Lung (tissue), 12 donors: ENCODE data around the gene PXMP4. TPM values are rescaled to one million over a fixed set of nuclear protein-coding genes. Genes with fewer than 3 reads are reported as not detected.

Experiments used
- ATAC-seq: fragments of 200-7000 bp; cut with Tn5 transposase; one replicate; pipeline ENCODE4 v1.9.1; 2020; ENCODE audit warnings: moderate number of reproducible peaks; ENCODE audit not compliant: insufficient read depth, low FRiP score
- DNase-seq, 3 donors: peaks; one replicate each; pipeline ENCODE4 v3.0.0-alpha.2; 2013 to 2017
- H3K27ac ChIP-seq, 2 donors: one replicate each; pipeline ENCODE4 v1.5.1; 2013; ENCODE audit warnings: mild to moderate bottlenecking in 2 of 2, moderate library complexity in 2 of 2, control low read depth in 1 of 2, inconsistent platforms in 1 of 2, low read depth in 1 of 2, low read length in 1 of 2
- H3K27me3 ChIP-seq, 3 donors: one replicate each; pipeline ENCODE4 v1.5.1; 2013; ENCODE audit warnings: low read length in 2 of 3; ENCODE audit not compliant: control insufficient read depth in 3 of 3, insufficient read depth in 3 of 3
- H3K36me3 ChIP-seq, 4 donors: one replicate each; pipeline ENCODE4 v1.5.1; 2013; ENCODE audit warnings: low read length in 4 of 4, mild to moderate bottlenecking in 1 of 4, moderate library complexity in 1 of 4; ENCODE audit not compliant: control insufficient read depth in 4 of 4, insufficient read depth in 4 of 4
- H3K4me1 ChIP-seq, 5 donors: one replicate each; pipeline ENCODE4 v1.5.1; 2013; ENCODE audit warnings: low read length in 5 of 5, mild to moderate bottlenecking in 2 of 5, moderate library complexity in 1 of 5; ENCODE audit not compliant: control insufficient read depth in 5 of 5, insufficient read depth in 5 of 5
- H3K4me3 ChIP-seq: one replicate; pipeline ENCODE4 v1.5.1; 2013; ENCODE audit warnings: mild to moderate bottlenecking, control low read depth, moderate library complexity
- H3K9ac ChIP-seq, 2 donors: one replicate each; pipeline ENCODE4 v1.5.1; 2013; ENCODE audit warnings: low read length in 2 of 2, control low read depth in 1 of 2; ENCODE audit not compliant: insufficient read depth in 1 of 2
- H3K9me3 ChIP-seq, 4 donors: one replicate each; pipeline ENCODE4 v1.5.1; 2013; ENCODE audit warnings: low read length in 3 of 4, mild to moderate bottlenecking in 1 of 4, moderate library complexity in 1 of 4; ENCODE audit not compliant: control insufficient read depth in 4 of 4, insufficient read depth in 3 of 4
- WGBS, 2 donors: extraction: QIAGEN DNeasy Blood & Tissue Kit; methylation state at CpG; one replicate each; pipeline ENCODE4 v1.1.7; 2013; 5-methylcytosine and 5-hydroxymethylcytosine counted together
- polyA plus RNA-seq, 2 donors: library from polyadenylated mRNA; stranded (reverse); fragments of 200-250 nt; gene quantifications; one replicate each; pipeline ENCODE4 v1.2.1, GENCODE V29; 2013
- total RNA-seq, 2 donors: library from RNA; depleted of rRNA in 1 of 2; stranded (reverse); fragments of >200 nt in 1 of 2; gene quantifications; one replicate each; pipeline ENCODE4 v1.2.1, GENCODE V29; 2014 to 2021
- TF ChIP-seq, protein P1 (sequence below): IDR thresholded peaks from 2 replicates; pipeline ENCODE4 v1.5.1; 2012; ENCODE audit warnings: mild to moderate bottlenecking; ENCODE audit errors: control extremely low read depth, extremely low read depth
- donor health status: control.
- donor health status: control.
- donor health status: Bipolar disorder and iron deficiency.
- donor health status: healthy.
- donor health status: DM: yes; HTN: yes; CAD: no.

The PXMP4 gene
- total and polyA plus RNA-seq, 4 donors, result 10.2 to 36.8 (median 26.8) TPM

DNA sequence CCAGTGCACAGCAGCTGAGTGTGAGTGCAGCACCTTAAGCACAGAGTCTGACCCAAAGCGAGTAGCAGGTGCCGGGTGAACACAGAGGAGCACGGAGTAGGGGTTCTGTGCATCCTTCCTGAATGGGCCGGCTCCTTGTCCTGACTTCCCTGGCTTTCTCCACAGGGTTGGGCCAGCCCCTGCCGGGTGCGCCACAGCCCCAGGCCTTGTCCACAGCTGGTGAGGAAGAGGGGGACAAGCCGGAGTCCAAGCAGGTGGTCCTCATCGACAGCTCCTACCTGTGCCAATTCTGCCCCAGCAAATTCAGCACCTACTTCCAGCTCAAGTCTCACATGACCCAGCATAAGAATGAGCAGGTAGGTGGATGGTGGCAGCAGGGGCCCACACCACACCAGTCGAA, 46.6 kb upstream of the PXMP4 start:
- DNase-seq (no peak), ATAC-seq (no peak)
- WGBS, 2 donors, result 92 to 95% methylated on average over 9 of the region's 9 CpGs
- H3K36me3 ChIP-seq, result peaks cover 4 to 18% (median 7%) of the 10 kb centered on the region in 4 donors
- no peaks in the 10 kb centered on the region for H3K4me1 ChIP-seq
- no peak overlapping the region for H3K4me3 ChIP-seq
- TF ChIP-seq, protein P1, sequence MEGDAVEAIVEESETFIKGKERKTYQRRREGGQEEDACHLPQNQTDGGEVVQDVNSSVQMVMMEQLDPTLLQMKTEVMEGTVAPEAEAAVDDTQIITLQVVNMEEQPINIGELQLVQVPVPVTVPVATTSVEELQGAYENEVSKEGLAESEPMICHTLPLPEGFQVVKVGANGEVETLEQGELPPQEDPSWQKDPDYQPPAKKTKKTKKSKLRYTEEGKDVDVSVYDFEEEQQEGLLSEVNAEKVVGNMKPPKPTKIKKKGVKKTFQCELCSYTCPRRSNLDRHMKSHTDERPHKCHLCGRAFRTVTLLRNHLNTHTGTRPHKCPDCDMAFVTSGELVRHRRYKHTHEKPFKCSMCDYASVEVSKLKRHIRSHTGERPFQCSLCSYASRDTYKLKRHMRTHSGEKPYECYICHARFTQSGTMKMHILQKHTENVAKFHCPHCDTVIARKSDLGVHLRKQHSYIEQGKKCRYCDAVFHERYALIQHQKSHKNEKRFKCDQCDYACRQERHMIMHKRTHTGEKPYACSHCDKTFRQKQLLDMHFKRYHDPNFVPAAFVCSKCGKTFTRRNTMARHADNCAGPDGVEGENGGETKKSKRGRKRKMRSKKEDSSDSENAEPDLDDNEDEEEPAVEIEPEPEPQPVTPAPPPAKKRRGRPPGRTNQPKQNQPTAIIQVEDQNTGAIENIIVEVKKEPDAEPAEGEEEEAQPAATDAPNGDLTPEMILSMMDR, result no peak
- H3K9ac ChIP-seq, result no peak overlapping the region
- no peaks in the 10 kb centered on the region for H3K9me3 ChIP-seq
- no peak overlapping the region for H3K27ac ChIP-seq
- no peaks in the 10 kb centered on the region for H3K27me3 ChIP-seq

DNA sequence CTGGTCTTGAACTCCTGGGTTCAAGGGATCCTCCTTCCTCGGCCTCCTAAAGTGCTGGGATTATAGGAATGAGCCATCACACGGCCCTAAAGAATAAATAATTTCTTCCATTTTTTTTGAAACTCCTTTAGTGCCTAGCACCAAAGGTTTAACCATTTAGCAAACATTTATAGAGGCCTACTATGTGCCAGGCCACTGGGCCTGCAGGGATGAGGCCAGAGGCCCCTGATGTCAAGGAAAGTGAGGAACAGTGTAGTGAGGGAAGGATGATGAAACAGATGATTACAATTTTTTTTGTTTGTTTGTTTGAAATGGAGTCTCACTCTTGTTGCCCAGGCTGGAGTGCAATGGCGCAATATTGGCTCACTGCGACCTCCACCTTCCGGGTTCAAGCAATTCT, 45.5 kb upstream of the PXMP4 start:
- H3K36me3 ChIP-seq, result peaks cover 4 to 18% (median 8%) of the 10 kb centered on the region in 4 donors
- TF ChIP-seq, protein P1, result no peak
- H3K9ac ChIP-seq, result no peak overlapping the region
- no peaks in the 10 kb centered on the region for H3K9me3 ChIP-seq
- DNase-seq (no peak), ATAC-seq (no peak)
- no peaks in the 10 kb centered on the region for H3K4me1 ChIP-seq
- no peaks in the 10 kb centered on the region for H3K27me3 ChIP-seq
- H3K4me3 ChIP-seq, result no peak overlapping the region
- H3K27ac ChIP-seq, result no peak overlapping the region
- 95% methylated on average over 5 of the region's 5 CpGs for WGBS, 2 donors

DNA sequence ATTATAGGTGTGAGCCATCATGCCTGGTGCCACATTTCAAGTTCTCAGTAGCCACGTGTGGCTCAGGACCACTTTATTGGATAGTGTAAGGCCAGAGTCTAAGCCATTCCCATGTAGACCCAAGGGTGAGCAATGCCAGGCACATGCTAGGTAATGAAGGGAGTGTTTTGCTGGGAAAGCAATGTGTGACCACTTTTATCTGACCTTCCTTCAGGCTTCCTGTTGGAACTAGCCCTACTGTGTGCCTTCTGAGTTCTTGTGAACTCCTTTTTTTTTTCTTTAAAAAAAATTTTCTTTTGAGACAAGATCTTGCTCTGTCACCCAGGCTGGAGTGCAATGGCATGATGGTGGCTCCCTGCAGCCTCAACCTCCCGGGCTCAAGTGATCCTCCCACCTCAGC, 45.0 kb upstream of the PXMP4 start:
- no peak overlapping the region for H3K27ac ChIP-seq
- H3K36me3 ChIP-seq, result peaks cover 4 to 18% (median 8%) of the 10 kb centered on the region in 4 donors
- DNase-seq (no peak), ATAC-seq (no peak)
- 87 to 90% methylated on average over 2 of the region's 2 CpGs for WGBS, 2 donors
- no peak overlapping the region for H3K9ac ChIP-seq
- H3K27me3 ChIP-seq, result no peaks in the 10 kb centered on the region
- H3K9me3 ChIP-seq, result no peaks in the 10 kb centered on the region
- TF ChIP-seq, protein P1, result no peak
- H3K4me1 ChIP-seq, result no peaks in the 10 kb centered on the region
- no peak overlapping the region for H3K4me3 ChIP-seq

DNA sequence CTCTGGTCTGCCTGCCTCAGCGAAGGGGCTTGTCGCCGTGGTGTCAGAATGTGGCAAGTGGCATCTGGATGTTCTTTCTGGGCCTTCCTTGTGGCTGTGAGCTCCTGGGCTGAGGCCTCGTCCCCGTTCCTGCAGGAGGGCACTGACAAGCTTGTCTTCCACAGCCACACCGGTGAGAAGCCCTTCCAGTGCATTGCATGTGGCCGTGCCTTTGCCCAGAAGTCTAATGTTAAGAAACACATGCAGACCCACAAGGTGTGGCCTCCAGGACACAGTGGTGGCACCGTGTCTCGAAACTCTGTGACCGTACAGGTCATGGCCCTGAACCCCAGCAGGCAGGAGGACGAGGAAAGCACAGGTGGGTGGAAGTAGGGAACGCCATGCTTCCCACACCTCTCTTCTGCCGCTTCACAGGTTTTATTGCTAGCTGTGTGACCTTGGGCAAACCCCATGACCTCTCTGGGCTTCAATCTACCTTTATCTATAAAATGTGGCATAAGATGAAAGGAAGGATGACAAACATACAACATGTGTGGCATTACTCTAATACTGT, 41.7 kb upstream of the PXMP4 start:
- H3K4me3 ChIP-seq, result no peak overlapping the region
- 94 to 97% methylated on average over 13 of the region's 13 CpGs for WGBS, 2 donors
- H3K27me3 ChIP-seq, result no peaks in the 10 kb centered on the region
- no peak for DNase-seq
- no peak overlapping the region for H3K27ac ChIP-seq
- no peak for ATAC-seq
- H3K36me3 ChIP-seq, result peaks cover 8 to 15% (median 12%) of the 10 kb centered on the region in 4 donors
- peaks cover 0 to 6% (median 2%) of the 10 kb centered on the region in 4 donors for H3K9me3 ChIP-seq
- no peak overlapping the region for H3K9ac ChIP-seq
- TF ChIP-seq, protein P1, result no peak
- no peaks in the 10 kb centered on the region for H3K4me1 ChIP-seq
